ENCODE measurements around the gene SHROOM3.

GRCh38 chr4:76449362-76449767 is 14.3 kb downstream of the SHROOM3 start:
- TF ChIP-seq, protein P1, sequence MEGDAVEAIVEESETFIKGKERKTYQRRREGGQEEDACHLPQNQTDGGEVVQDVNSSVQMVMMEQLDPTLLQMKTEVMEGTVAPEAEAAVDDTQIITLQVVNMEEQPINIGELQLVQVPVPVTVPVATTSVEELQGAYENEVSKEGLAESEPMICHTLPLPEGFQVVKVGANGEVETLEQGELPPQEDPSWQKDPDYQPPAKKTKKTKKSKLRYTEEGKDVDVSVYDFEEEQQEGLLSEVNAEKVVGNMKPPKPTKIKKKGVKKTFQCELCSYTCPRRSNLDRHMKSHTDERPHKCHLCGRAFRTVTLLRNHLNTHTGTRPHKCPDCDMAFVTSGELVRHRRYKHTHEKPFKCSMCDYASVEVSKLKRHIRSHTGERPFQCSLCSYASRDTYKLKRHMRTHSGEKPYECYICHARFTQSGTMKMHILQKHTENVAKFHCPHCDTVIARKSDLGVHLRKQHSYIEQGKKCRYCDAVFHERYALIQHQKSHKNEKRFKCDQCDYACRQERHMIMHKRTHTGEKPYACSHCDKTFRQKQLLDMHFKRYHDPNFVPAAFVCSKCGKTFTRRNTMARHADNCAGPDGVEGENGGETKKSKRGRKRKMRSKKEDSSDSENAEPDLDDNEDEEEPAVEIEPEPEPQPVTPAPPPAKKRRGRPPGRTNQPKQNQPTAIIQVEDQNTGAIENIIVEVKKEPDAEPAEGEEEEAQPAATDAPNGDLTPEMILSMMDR (IDR thresholded peaks at IDR 0.05; ENCODE audit: insufficient read depth, low read length, poor library complexity, severe bottlenecking): no peak
- no peak for TF ChIP-seq EZH2phosphoT487 (conservative IDR thresholded peaks at IDR 0.05; ENCODE audit: low read length)
